ENCODE data around the gene KMT2C.

GRCh38 chr7:152115021-152115718 lies 320.6 kb downstream of the KMT2C start:
- TF ChIP-seq, protein P1, sequence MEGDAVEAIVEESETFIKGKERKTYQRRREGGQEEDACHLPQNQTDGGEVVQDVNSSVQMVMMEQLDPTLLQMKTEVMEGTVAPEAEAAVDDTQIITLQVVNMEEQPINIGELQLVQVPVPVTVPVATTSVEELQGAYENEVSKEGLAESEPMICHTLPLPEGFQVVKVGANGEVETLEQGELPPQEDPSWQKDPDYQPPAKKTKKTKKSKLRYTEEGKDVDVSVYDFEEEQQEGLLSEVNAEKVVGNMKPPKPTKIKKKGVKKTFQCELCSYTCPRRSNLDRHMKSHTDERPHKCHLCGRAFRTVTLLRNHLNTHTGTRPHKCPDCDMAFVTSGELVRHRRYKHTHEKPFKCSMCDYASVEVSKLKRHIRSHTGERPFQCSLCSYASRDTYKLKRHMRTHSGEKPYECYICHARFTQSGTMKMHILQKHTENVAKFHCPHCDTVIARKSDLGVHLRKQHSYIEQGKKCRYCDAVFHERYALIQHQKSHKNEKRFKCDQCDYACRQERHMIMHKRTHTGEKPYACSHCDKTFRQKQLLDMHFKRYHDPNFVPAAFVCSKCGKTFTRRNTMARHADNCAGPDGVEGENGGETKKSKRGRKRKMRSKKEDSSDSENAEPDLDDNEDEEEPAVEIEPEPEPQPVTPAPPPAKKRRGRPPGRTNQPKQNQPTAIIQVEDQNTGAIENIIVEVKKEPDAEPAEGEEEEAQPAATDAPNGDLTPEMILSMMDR (IDR thresholded peaks at IDR 0.05; ENCODE audit: low read depth, low read length, missing input control): no peak
- TF ChIP-seq MAX (IDR thresholded peaks at IDR 0.05): no peak
- TF ChIP-seq, protein P2, sequence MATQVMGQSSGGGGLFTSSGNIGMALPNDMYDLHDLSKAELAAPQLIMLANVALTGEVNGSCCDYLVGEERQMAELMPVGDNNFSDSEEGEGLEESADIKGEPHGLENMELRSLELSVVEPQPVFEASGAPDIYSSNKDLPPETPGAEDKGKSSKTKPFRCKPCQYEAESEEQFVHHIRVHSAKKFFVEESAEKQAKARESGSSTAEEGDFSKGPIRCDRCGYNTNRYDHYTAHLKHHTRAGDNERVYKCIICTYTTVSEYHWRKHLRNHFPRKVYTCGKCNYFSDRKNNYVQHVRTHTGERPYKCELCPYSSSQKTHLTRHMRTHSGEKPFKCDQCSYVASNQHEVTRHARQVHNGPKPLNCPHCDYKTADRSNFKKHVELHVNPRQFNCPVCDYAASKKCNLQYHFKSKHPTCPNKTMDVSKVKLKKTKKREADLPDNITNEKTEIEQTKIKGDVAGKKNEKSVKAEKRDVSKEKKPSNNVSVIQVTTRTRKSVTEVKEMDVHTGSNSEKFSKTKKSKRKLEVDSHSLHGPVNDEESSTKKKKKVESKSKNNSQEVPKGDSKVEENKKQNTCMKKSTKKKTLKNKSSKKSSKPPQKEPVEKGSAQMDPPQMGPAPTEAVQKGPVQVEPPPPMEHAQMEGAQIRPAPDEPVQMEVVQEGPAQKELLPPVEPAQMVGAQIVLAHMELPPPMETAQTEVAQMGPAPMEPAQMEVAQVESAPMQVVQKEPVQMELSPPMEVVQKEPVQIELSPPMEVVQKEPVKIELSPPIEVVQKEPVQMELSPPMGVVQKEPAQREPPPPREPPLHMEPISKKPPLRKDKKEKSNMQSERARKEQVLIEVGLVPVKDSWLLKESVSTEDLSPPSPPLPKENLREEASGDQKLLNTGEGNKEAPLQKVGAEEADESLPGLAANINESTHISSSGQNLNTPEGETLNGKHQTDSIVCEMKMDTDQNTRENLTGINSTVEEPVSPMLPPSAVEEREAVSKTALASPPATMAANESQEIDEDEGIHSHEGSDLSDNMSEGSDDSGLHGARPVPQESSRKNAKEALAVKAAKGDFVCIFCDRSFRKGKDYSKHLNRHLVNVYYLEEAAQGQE (IDR thresholded peaks at IDR 0.05): no peak
- no peak for TF ChIP-seq YY1 (IDR thresholded peaks at IDR 0.05)
- TF ChIP-seq ZBTB33 (IDR thresholded peaks at IDR 0.05): no peak
- TF ChIP-seq SP1 (IDR thresholded peaks at IDR 0.05): no peak
- no peak for TF ChIP-seq RAD21 (IDR thresholded peaks at IDR 0.05)
- no peak for TF ChIP-seq TAF1 (conservative IDR thresholded peaks at IDR 0.05)
- TF ChIP-seq ATF3 (IDR thresholded peaks at IDR 0.05): no peak
- no peak for TF ChIP-seq JUND (IDR thresholded peaks at IDR 0.05)
- no peak for TF ChIP-seq HNF4A (conservative IDR thresholded peaks at IDR 0.05)
- no peak for TF ChIP-seq NR2F2 (IDR thresholded peaks at IDR 0.05)

All from liver (tissue), 3 donors.